BJ (cell line): ENCODE measurements around the gene POU2F1. TPM values are rescaled to one million over a fixed set of nuclear protein-coding genes. Genes with fewer than 3 reads are reported as not detected.

ENCODE experiments used
- CTCF ChIA-PET: fragments of 350-600 bp; formaldehyde crosslinking; extraction: SDS; loops from one replicate; lab custom pipeline; 2021; ENCODE audit warnings: antibody characterized with exemption, inconsistent platforms; lab: Yijun Ruan, JAX
- POLR2A ChIA-PET: fragments of 300-600 bp; sonication (Branson Sonifier 250); formaldehyde crosslinking; extraction: SDS; loops from one replicate; lab custom pipeline; 2021; ENCODE audit warnings: antibody characterized with exemption; lab: Charles Lee
- DNase-seq: peaks from one replicate; pipeline ENCODE4 v3.0.0-alpha.2; 2011; ENCODE audit warnings: low read depth
- H3K27me3 ChIP-seq: 2 replicates; pipeline ENCODE4 v1.6.0; 2011; ENCODE audit warnings: low read length; ENCODE audit not compliant: control insufficient read depth, insufficient read depth
- H3K36me3 ChIP-seq: 2 replicates; pipeline ENCODE4 v1.5.1; 2011; ENCODE audit warnings: low read length; ENCODE audit not compliant: control insufficient read depth, insufficient read depth
- H3K4me3 ChIP-seq: 2 replicates; pipeline ENCODE4 v1.5.1; 2011; ENCODE audit warnings: low read depth, mild to moderate bottlenecking, control low read depth, low read length
- polyA plus RNA-seq: library from polyadenylated mRNA; depleted of rRNA; stranded (reverse); fragments of >200 nt; gene quantifications from 2 replicates; pipeline ENCODE4 v1.2.3, GENCODE V29; 2011
- TF ChIP-seq, protein P1 (sequence below): IDR thresholded peaks from 2 replicates; pipeline ENCODE4 v1.5.1; 2011; ENCODE audit warnings: low read depth, mild to moderate bottlenecking, control low read depth, inconsistent platforms, low read length, moderate library complexity; ENCODE audit not compliant: insufficient read depth

POU2F1 gene
- polyA plus RNA-seq, 1 experiment = 4.6 TPM

DNA sequence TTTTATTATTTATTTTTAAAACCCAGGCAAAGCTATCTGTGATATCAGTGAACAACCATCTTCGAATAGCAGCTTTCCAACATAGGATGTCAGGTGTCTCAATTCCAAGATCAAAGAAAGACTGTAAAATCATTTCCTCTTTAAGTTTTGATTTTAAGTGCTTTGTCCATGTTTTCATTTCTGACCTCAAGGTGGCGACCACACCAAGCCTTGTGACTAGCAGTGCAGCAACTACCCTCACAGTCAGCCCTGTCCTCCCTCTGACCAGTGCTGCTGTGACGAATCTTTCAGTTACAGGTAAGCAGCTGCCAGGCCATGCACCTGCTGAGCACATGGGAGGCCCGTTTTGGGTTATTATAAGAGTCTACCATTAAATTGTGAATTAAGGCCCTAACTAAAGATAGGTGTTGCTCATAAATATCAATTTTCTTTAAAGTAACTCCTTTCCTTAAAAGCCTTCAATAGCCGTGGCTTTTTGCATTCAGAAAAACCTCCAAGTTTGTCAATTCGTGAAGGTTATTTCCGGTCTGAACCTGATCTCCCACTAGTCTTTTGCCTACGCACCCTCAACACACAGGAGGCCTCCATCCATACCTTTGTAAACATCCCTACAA, 180.7 kb downstream of the POU2F1 start:
- POLR2A ChIA-PET = no interaction called here
- Histone ChIP-seq H3K27me3 (no peaks in the 10 kb centered on the region), H3K36me3 (no peaks in the 10 kb centered on the region; the same call in 1 of the 2 replicates), H3K4me3 (no peak overlapping the region)
- DNase-seq = no peak
- CTCF ChIA-PET = interaction anchor here (0.7 to 3.5 kb wide), 9 partner anchors 9 to 134 kb away, joined by 3 to 16 read pairs (median 4); no protein-coding TSS in a partner anchor
- TF ChIP-seq, protein P1, sequence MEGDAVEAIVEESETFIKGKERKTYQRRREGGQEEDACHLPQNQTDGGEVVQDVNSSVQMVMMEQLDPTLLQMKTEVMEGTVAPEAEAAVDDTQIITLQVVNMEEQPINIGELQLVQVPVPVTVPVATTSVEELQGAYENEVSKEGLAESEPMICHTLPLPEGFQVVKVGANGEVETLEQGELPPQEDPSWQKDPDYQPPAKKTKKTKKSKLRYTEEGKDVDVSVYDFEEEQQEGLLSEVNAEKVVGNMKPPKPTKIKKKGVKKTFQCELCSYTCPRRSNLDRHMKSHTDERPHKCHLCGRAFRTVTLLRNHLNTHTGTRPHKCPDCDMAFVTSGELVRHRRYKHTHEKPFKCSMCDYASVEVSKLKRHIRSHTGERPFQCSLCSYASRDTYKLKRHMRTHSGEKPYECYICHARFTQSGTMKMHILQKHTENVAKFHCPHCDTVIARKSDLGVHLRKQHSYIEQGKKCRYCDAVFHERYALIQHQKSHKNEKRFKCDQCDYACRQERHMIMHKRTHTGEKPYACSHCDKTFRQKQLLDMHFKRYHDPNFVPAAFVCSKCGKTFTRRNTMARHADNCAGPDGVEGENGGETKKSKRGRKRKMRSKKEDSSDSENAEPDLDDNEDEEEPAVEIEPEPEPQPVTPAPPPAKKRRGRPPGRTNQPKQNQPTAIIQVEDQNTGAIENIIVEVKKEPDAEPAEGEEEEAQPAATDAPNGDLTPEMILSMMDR = peak; percentile 65

DNA sequence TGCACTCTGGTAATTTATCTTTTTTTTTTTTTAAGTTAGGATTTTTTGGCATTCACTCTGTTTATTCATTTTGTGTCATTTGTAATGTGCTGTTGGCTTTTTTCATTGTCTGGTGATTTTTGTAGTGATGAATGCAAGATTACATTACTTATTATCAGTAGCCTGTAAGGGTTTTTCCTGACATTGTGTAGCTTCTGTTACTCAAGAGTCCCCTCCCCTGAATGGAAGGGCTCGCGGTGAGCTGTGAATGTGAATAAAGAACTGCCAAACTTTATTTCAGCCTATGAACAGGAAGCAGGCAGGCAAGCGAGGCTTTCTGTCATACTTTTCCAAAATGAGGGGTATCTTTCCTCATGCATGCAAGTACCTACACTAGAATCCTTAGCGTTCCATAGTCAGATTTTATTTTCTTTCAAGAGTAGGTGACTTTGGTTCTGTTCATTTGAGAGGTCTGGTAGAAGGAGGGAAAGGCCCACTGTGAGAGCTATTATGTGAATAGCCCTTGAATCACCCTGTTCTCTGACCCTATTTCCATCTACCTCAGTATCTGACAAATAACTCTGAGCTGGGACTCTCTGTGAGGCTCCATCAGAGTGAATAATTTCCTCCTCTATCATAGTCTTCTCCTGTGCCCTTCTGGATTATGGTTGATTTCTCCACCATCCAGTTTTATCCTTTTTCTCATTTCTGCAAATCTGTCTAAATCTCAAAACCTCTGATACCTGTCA, 183.6 kb downstream of the POU2F1 start:
- CTCF ChIA-PET = interaction anchor here (0.7 to 3.5 kb wide), 4 partner anchors 20 to 137 kb away, joined by 3 to 16 read pairs (median 4); no protein-coding TSS in a partner anchor
- Histone ChIP-seq H3K36me3 (no peaks in the 10 kb centered on the region; the same call in 1 of the 2 replicates), H3K4me3 (no peak overlapping the region), H3K27me3 (no peaks in the 10 kb centered on the region)
- no peak for DNase-seq
- TF ChIP-seq, protein P1 = no peak
- POLR2A ChIA-PET = no interaction called here

DNA sequence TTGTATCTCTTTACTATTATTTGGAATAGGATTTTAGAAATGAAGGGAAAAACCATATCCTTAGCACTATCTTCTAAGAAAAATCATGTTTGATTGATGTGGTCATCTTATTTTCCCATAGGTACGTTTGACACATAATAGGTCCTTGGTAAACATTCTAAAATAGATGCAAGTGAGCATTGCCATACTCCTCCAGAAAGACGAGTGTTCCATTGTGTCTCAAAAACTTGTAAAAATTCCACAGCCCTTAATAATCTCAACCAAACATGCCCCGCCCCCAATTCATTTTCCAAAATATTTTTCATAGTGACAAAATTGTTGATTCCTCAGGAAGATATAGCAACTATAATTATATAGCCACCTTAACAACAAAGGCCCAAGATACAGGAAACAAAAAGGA, 184.2 kb downstream of the POU2F1 start:
- ChIA-PET CTCF (interaction anchor here (0.7 to 1.6 kb wide), 3 partner anchors 10 to 136 kb away, joined by 3 read pairs; no protein-coding TSS in a partner anchor), POLR2A (no interaction called here)
- no peaks in the 10 kb centered on the region for H3K27me3 ChIP-seq
- H3K4me3 ChIP-seq = no peak overlapping the region
- H3K36me3 ChIP-seq = no peaks in the 10 kb centered on the region; the same call in 1 of the 2 replicates
- TF ChIP-seq, protein P1 = no peak
- no peak for DNase-seq

DNA sequence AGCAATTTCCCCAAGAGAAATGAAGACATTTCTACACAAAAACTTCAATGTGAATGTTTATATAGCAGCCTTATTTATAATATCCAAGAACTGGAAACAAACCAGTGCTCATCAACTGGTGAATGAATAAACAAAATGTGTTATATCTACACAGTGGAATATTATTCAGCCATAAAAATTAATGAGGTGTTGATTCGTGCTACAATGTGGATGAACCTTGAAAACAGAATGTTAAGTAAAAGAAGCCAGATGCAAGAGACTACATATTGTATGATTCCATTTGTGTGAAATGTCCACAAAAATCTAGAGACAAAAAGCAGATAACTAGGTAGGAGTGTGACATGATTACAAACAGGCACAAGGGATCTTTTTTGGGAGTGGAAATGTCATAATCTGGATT, 187.7 kb downstream of the POU2F1 start:
- H3K36me3 ChIP-seq = peaks cover 4% of the 10 kb centered on the region
- H3K27me3 ChIP-seq = no peaks in the 10 kb centered on the region
- CTCF ChIA-PET = interaction anchor here (1.0 to 1.4 kb wide), 2 partner anchors 16 to 140 kb away, joined by 3 read pairs; no protein-coding TSS in a partner anchor
- DNase-seq = no peak
- H3K4me3 ChIP-seq = no peak overlapping the region
- TF ChIP-seq, protein P1 = no peak
- POLR2A ChIA-PET = no interaction called here

DNA sequence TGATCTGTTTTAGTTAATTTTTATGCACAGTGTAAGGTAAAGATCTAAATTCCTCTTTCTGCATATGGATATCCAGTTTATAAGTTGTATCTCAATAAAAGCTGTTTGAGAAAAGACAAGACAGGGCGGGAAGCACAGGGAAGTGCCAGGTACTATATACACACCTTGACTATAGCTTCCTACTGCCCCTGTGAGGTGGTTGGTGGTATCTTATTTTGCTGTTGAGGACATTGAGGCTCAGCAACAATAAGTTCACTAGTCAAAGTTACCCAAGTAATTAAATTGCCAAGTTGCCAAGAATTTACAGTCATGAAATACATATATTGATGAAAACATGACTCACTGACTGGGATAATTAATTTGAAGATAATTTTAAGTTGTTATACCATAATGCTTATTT, 188.5 kb downstream of the POU2F1 start:
- TF ChIP-seq, protein P1 = 0 out of 2 replicates have a peak, but pooled peaks have one; percentile 3
- Histone ChIP-seq H3K36me3 (peaks cover 4% of the 10 kb centered on the region), H3K27me3 (no peaks in the 10 kb centered on the region), H3K4me3 (no peak overlapping the region)
- CTCF ChIA-PET = interaction anchor here (1.0 to 1.4 kb wide), 4 partner anchors 10 to 141 kb away, joined by 3 to 4 read pairs (median 3); no protein-coding TSS in a partner anchor
- DNase-seq = no peak
- POLR2A ChIA-PET = no interaction called here
